ENCODE data around the gene PPARD. TPM values are rescaled to one million over a fixed set of nuclear protein-coding genes. Genes with fewer than 3 reads are reported as not detected.

PPARD gene
- total RNA-seq, 4 donors from 2014 or later: 10.3 to 16.0 (median 13.3) TPM

DNA sequence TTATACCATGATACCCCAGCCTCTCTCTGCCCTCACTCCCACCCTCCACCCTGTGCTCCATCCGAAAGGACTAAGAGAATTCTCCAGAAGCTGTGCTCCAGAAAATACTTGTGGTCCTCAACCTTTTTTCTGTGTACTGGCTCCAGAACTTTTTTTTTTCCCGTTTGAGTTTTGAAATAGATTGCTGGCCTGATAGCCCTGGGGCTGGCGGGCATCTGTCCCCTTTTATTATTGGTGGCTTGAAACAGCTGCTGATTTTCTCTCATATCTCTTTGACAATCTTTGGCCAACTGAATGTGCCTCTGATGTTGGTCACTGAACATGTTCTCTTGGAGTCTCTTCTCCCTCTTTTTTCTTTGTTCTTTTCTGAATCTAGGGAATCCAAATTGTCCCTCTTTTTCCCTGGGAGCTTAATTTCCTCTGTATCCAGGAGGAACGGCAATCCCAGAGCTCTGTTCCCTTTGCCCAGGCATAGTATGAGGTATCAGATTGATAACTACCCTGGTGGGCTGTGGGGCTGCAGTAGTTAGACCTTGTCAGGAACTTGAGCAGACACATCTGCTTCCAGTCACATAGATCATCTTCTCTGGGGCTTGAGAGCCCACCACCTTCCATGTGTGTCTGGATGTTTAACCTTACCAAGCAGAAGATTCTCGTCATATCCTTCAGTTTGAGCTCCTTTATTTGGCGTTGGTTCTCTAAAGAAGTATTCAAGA lies 1.6 kb downstream of the PPARD start:
- peak overlapping the region in 1 of 2 donors; percentile 84 for H3K4me3 ChIP-seq
- peaks cover 0 to 42% (median 8%) of the 10 kb centered on the region in 3 donors for H3K4me1 ChIP-seq
- H3K27ac ChIP-seq: peak overlapping the region in 3 of 4 donors; percentile 91 to 95 (median 93)
- 52 to 62% methylated on average over 3 to 6 of the region's 6 CpGs for WGBS, 2 donors (ENCODE audit: low coverage in 1 of 2)
- TF ChIP-seq POLR2A (IDR thresholded peaks at IDR 0.05) (no peak), POLR2AphosphoS5 (IDR thresholded peaks at IDR 0.05) (no peak), EP300 (IDR thresholded peaks at IDR 0.05) (no peak)
- TF ChIP-seq, protein P1, sequence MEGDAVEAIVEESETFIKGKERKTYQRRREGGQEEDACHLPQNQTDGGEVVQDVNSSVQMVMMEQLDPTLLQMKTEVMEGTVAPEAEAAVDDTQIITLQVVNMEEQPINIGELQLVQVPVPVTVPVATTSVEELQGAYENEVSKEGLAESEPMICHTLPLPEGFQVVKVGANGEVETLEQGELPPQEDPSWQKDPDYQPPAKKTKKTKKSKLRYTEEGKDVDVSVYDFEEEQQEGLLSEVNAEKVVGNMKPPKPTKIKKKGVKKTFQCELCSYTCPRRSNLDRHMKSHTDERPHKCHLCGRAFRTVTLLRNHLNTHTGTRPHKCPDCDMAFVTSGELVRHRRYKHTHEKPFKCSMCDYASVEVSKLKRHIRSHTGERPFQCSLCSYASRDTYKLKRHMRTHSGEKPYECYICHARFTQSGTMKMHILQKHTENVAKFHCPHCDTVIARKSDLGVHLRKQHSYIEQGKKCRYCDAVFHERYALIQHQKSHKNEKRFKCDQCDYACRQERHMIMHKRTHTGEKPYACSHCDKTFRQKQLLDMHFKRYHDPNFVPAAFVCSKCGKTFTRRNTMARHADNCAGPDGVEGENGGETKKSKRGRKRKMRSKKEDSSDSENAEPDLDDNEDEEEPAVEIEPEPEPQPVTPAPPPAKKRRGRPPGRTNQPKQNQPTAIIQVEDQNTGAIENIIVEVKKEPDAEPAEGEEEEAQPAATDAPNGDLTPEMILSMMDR (IDR thresholded peaks at IDR 0.05): no peak
- no peaks in the 10 kb centered on the region for H3K27me3 ChIP-seq
- H3K36me3 ChIP-seq: peaks cover 0 to 36% of the 10 kb centered on the region in 2 donors
- no peak for ATAC-seq
- no peaks in the 10 kb centered on the region for H3K9me3 ChIP-seq

DNA sequence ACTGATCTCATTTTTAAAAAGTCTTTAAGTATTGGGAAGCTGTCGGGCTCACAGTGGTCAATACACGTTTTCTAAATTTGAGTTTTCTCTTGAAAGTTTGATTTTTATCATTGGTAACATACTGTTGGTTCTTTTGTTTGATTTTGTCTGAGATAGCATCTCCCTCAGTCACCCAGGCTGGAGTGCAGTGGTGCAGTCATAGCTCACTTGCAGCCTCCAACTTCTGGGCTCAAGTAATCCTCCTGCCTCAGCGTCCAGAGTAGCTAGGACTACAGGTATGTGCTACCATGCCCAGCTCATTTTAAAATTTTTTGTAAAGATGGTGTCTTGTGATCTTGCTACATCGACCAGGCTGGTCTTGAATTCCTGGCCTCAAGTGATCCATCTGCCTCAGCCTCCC lies 9.1 kb downstream of the PPARD start:
- WGBS, 2 donors (ENCODE audit: low coverage in 1 of 2): 97% methylated on average over 3 of the region's 4 CpGs; no CpG with 5 or more reads in 1 of the 2 donors
- TF ChIP-seq POLR2AphosphoS5 (IDR thresholded peaks at IDR 0.05) (no peak), EP300 (IDR thresholded peaks at IDR 0.05) (no peak), POLR2A (IDR thresholded peaks at IDR 0.05) (no peak)
- TF ChIP-seq, protein P1 (IDR thresholded peaks at IDR 0.05): no peak
- Histone ChIP-seq H3K4me1 (peaks cover 0 to 14% (median 0%) of the 10 kb centered on the region in 3 donors), H3K27ac (no peak overlapping the region), H3K36me3 (peaks cover 0 to 90% of the 10 kb centered on the region in 2 donors), H3K9me3 (no peaks in the 10 kb centered on the region), H3K27me3 (no peaks in the 10 kb centered on the region), H3K4me3 (no peak overlapping the region)
- no peak for ATAC-seq

DNA sequence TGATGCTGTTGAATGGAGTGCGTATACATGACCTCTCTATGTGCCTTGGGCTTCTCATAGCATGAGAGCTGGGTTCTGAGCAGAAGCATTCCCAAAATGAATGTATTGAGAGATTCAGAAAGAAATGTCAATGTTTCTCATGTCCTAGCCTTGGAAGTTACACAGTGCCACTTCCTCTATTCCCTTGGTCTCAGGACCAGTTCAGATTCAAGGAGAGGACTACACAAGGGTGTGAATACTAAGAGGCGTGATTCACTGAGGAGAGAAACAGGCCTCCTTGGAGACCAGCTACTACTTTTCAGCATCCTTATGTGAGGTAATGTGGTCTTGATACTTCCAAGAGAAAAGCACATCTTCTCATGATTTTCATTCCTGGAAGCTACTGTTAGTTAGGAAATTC lies 10.4 kb downstream of the PPARD start:
- ATAC-seq: no peak
- H3K4me1 ChIP-seq: peaks cover 0 to 17% (median 0%) of the 10 kb centered on the region in 3 donors
- WGBS, 2 donors (ENCODE audit: low coverage in 1 of 2): 96 to 100% methylated on average over 2 of the region's 2 CpGs
- peaks cover 0 to 85% of the 10 kb centered on the region in 2 donors for H3K36me3 ChIP-seq
- H3K27me3 ChIP-seq: no peaks in the 10 kb centered on the region
- TF ChIP-seq, protein P1 (IDR thresholded peaks at IDR 0.05): no peak
- TF ChIP-seq EP300 (IDR thresholded peaks at IDR 0.05) (no peak), POLR2A (IDR thresholded peaks at IDR 0.05) (no peak), POLR2AphosphoS5 (IDR thresholded peaks at IDR 0.05) (no peak)
- H3K9me3 ChIP-seq: no peaks in the 10 kb centered on the region
- H3K27ac ChIP-seq: no peak overlapping the region
- H3K4me3 ChIP-seq: no peak overlapping the region

DNA sequence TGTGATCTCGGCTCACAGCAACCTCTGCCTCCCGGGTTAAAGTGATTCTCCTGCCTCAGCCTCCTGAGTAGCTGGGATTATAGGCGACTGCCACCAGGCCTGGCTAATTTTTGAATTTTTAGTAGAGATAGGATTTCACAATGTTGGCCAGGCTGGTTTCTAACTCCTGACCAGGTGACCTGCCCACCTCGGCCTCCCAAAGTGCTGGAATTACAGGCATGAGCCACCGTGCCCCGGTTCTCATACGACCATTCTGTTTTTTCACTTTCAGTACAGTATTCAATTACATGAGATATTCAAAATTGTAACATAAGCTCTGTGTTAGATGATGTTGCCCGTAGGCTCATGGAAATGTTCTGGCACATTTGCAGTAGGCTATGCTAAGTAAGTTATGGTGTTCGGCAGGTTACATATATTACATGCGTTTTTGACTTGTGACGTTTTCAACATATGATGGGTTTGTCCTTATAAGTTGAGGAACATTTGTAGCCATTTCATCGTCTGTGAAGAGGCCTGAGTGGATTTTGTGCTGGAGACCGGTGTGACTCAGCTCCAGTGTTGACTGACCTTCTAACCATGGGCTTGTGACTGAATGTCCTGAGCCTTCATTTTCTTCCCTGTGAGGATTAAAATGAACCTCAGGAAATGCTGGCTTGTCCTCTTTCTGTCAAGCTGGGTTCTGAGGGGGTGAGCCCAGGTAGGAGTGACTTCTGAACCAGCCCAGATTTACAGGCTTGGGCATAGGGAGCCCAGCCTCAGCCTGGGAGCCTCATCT lies 12.2 kb downstream of the PPARD start:
- peaks cover 0 to 67% of the 10 kb centered on the region in 2 donors for H3K36me3 ChIP-seq
- TF ChIP-seq POLR2A (IDR thresholded peaks at IDR 0.05) (no peak), POLR2AphosphoS5 (IDR thresholded peaks at IDR 0.05) (no peak), EP300 (IDR thresholded peaks at IDR 0.05) (no peak)
- TF ChIP-seq, protein P1 (IDR thresholded peaks at IDR 0.05): no peak
- 81 to 89% methylated on average over 3 to 10 of the region's 13 CpGs for WGBS, 2 donors (ENCODE audit: low coverage in 1 of 2)
- ATAC-seq: no peak
- H3K27ac ChIP-seq: no peak overlapping the region
- H3K27me3 ChIP-seq: no peaks in the 10 kb centered on the region
- peaks cover 0 to 36% (median 0%) of the 10 kb centered on the region in 3 donors for H3K4me1 ChIP-seq
- no peaks in the 10 kb centered on the region for H3K9me3 ChIP-seq
- no peak overlapping the region for H3K4me3 ChIP-seq

All from gastroesophageal sphincter (tissue), 4 donors.